ENCODE data around the gene EYA4.

The EYA4 gene

GRCh38 chr6:133348846-133349245 lies 107.7 kb downstream of the EYA4 start:
- no peak overlapping the region for H3K27ac ChIP-seq (ENCODE audit: low read depth, low read length)
- H3K4me3 ChIP-seq (ENCODE audit: low read length), result no peak overlapping the region
- no peaks in the 10 kb centered on the region for H3K4me1 ChIP-seq (ENCODE audit: control insufficient read depth, insufficient read depth, low read length)
- no peak overlapping the region for H3K9ac ChIP-seq (ENCODE audit: low read length)
- H3K27me3 ChIP-seq (ENCODE audit: control insufficient read depth, insufficient read depth, low read length), result no peaks in the 10 kb centered on the region
- H3K36me3 ChIP-seq (ENCODE audit: control insufficient read depth, insufficient read depth, low read length), result no peaks in the 10 kb centered on the region

DNA sequence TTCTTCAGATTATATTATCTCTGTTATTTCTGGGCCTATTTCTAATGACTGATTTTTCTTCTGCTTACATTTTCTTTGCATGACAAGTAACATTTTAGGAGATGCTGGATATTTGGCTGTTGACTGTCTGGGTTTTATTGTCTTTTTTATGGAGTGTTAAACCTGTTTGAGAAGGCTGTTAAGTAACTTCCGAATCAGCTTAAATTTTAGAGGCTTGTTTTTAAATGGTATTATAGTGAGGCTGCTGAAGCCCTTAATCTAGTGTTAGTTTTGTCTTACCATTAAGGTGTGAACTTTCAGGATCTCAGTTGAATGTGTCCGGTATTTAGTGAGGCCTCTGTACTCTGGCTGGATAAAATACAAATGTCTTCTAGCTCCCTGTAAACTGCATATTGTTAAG lies 109.8 kb downstream of the EYA4 start:
- Histone ChIP-seq H3K27me3 (ENCODE audit: control insufficient read depth, insufficient read depth, low read length) (no peaks in the 10 kb centered on the region), H3K27ac (ENCODE audit: low read depth, low read length) (no peak overlapping the region), H3K4me1 (ENCODE audit: control insufficient read depth, insufficient read depth, low read length) (no peaks in the 10 kb centered on the region), H3K9ac (ENCODE audit: low read length) (no peak overlapping the region), H3K36me3 (ENCODE audit: control insufficient read depth, insufficient read depth, low read length) (no peaks in the 10 kb centered on the region), H3K4me3 (ENCODE audit: low read length) (no peak overlapping the region)

GRCh38 chr6:133352046-133352445 lies 110.9 kb downstream of the EYA4 start:
- H3K4me3 ChIP-seq (ENCODE audit: low read length), result no peak overlapping the region
- no peaks in the 10 kb centered on the region for H3K36me3 ChIP-seq (ENCODE audit: control insufficient read depth, insufficient read depth, low read length)
- H3K27ac ChIP-seq (ENCODE audit: low read depth, low read length), result no peak overlapping the region
- no peaks in the 10 kb centered on the region for H3K27me3 ChIP-seq (ENCODE audit: control insufficient read depth, insufficient read depth, low read length)
- H3K9ac ChIP-seq (ENCODE audit: low read length), result no peak overlapping the region
- no peaks in the 10 kb centered on the region for H3K4me1 ChIP-seq (ENCODE audit: control insufficient read depth, insufficient read depth, low read length)

DNA sequence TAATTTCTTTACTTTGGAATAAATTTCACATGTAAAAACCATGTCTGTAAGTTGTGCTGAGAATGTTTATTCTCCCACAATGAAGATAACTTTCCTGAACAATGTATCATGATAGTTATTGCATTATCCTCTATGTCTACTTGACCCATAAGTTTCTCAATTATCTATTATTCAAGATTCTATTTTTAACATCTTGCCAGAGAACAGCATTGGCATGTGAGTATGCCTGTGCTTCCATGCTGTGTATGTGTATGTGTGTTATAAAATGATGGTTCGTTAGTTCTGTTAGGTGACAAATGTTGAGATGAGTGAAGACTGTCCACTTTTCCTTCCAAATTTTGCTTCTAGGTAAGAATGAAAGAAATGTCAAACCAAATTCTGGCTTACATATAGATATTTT lies 111.9 kb downstream of the EYA4 start:
- H3K27me3 ChIP-seq (ENCODE audit: control insufficient read depth, insufficient read depth, low read length), result no peaks in the 10 kb centered on the region
- H3K9ac ChIP-seq (ENCODE audit: low read length), result no peak overlapping the region
- H3K4me3 ChIP-seq (ENCODE audit: low read length), result no peak overlapping the region
- H3K4me1 ChIP-seq (ENCODE audit: control insufficient read depth, insufficient read depth, low read length), result no peaks in the 10 kb centered on the region
- no peaks in the 10 kb centered on the region for H3K36me3 ChIP-seq (ENCODE audit: control insufficient read depth, insufficient read depth, low read length)
- H3K27ac ChIP-seq (ENCODE audit: low read depth, low read length), result no peak overlapping the region

- Histone ChIP-seq H3K27me3 (ENCODE audit: control insufficient read depth, insufficient read depth, low read length) (no peaks in the 10 kb centered on the region), H3K4me1 (ENCODE audit: control insufficient read depth, insufficient read depth, low read length) (no peaks in the 10 kb centered on the region), H3K36me3 (ENCODE audit: control insufficient read depth, insufficient read depth, low read length) (no peaks in the 10 kb centered on the region), H3K9ac (ENCODE audit: low read length) (no peak overlapping the region), H3K27ac (ENCODE audit: low read depth, low read length) (no peak overlapping the region), H3K4me3 (ENCODE audit: low read length) (no peak overlapping the region)
These were observed 114.8 kb downstream of the EYA4 start for GRCh38 chr6:133355922-133356321.

GRCh38 chr6:133358574-133359150 lies 117.5 kb downstream of the EYA4 start:
- Histone ChIP-seq H3K27ac (ENCODE audit: low read depth, low read length) (no peak overlapping the region), H3K9ac (ENCODE audit: low read length) (no peak overlapping the region), H3K4me1 (ENCODE audit: control insufficient read depth, insufficient read depth, low read length) (no peaks in the 10 kb centered on the region), H3K36me3 (ENCODE audit: control insufficient read depth, insufficient read depth, low read length) (no peaks in the 10 kb centered on the region), H3K4me3 (ENCODE audit: low read length) (no peak overlapping the region), H3K27me3 (ENCODE audit: control insufficient read depth, insufficient read depth, low read length) (no peaks in the 10 kb centered on the region)

DNA sequence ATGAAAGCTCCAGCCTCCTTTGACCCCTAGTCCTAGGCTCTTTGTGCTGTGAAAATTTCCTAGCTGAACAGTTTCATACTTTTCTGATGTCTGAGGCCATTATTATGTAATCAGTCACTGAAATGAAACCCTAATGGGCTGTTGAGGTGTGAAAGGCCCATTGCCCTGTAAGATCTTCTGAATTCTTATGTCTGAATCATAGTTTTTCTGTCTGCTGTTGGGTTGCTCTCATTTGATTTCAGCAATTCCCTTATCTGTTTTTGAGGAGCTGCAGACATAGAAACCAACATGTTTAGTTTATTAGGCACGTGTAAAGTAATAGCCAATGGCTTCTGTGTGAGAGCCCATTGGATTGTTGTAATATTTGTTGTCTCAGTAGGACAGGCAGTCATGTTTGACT lies 118.1 kb downstream of the EYA4 start:
- Histone ChIP-seq H3K36me3 (ENCODE audit: control insufficient read depth, insufficient read depth, low read length) (no peaks in the 10 kb centered on the region), H3K9ac (ENCODE audit: low read length) (no peak overlapping the region), H3K27me3 (ENCODE audit: control insufficient read depth, insufficient read depth, low read length) (no peaks in the 10 kb centered on the region), H3K27ac (ENCODE audit: low read depth, low read length) (no peak overlapping the region), H3K4me1 (ENCODE audit: control insufficient read depth, insufficient read depth, low read length) (no peaks in the 10 kb centered on the region), H3K4me3 (ENCODE audit: low read length) (no peak overlapping the region)

DNA sequence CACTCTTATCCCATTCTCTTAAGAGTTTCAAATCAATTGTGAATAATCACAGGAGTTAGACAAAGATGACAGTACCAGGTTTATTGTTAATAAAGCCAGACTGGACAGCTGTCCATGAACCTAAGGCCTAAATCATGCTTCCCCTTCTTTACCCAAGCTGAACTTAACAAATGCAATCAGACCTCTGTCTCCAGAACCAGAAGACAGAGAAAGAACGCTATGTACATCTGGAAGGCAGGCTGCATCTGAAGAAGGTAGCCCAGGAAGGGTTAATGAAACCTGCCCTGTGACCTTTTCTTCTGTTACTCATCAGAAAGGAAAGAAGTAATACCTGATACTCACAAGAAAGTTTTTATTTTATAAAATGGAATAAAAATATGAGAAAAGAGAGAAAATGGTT lies 118.6 kb downstream of the EYA4 start:
- no peak overlapping the region for H3K27ac ChIP-seq (ENCODE audit: low read depth, low read length)
- H3K4me1 ChIP-seq (ENCODE audit: control insufficient read depth, insufficient read depth, low read length), result no peaks in the 10 kb centered on the region
- no peaks in the 10 kb centered on the region for H3K36me3 ChIP-seq (ENCODE audit: control insufficient read depth, insufficient read depth, low read length)
- no peak overlapping the region for H3K4me3 ChIP-seq (ENCODE audit: low read length)
- H3K9ac ChIP-seq (ENCODE audit: low read length), result no peak overlapping the region
- H3K27me3 ChIP-seq (ENCODE audit: control insufficient read depth, insufficient read depth, low read length), result no peaks in the 10 kb centered on the region

GRCh38 chr6:133360194-133360593 lies 119.0 kb downstream of the EYA4 start:
- H3K27ac ChIP-seq (ENCODE audit: low read depth, low read length), result no peak overlapping the region
- H3K4me3 ChIP-seq (ENCODE audit: low read length), result no peak overlapping the region
- H3K36me3 ChIP-seq (ENCODE audit: control insufficient read depth, insufficient read depth, low read length), result no peaks in the 10 kb centered on the region
- no peaks in the 10 kb centered on the region for H3K4me1 ChIP-seq (ENCODE audit: control insufficient read depth, insufficient read depth, low read length)
- H3K9ac ChIP-seq (ENCODE audit: low read length), result no peak overlapping the region
- H3K27me3 ChIP-seq (ENCODE audit: control insufficient read depth, insufficient read depth, low read length), result no peaks in the 10 kb centered on the region

DNA sequence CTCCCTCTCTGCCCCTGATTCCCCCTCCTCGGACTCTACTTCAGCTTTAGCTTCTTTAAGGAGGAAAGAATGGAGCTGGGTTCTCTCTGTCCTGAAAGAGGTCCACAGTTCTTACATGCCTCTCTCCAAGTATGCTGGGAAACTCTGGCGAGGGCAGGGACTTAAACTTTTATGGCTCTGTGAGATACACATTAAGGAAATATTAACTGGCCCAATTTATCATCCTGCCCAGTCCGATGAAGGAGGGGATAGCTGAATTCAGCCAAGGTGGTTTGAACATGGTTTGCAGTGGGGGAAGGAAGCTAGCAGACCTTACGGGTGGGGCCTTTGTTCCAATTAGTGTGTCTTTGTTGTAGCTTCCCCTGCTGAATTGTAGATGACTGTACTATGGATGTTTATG lies 121.7 kb downstream of the EYA4 start:
- no peaks in the 10 kb centered on the region for H3K4me1 ChIP-seq (ENCODE audit: control insufficient read depth, insufficient read depth, low read length)
- H3K4me3 ChIP-seq (ENCODE audit: low read length), result no peak overlapping the region
- no peaks in the 10 kb centered on the region for H3K27me3 ChIP-seq (ENCODE audit: control insufficient read depth, insufficient read depth, low read length)
- no peak overlapping the region for H3K27ac ChIP-seq (ENCODE audit: low read depth, low read length)
- H3K9ac ChIP-seq (ENCODE audit: low read length), result no peak overlapping the region
- no peaks in the 10 kb centered on the region for H3K36me3 ChIP-seq (ENCODE audit: control insufficient read depth, insufficient read depth, low read length)

DNA sequence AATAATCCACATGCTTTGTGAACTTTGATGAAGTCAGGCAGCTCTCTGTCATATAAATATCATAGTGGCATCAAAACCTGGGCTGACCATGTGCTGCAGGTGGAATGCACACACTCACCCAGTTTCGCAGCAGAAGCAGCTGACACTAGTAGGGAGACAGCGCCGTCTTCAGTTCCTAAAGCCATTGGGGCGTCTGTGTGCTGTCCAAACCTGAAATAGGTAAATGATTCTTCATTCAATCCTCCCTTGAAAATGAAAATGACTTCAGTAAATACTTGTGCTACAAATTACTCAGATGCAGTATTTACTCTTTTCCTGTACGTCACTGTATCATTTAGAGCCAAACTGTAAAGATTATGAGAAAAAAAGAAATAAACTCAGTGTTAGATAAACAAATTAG lies 127.5 kb downstream of the EYA4 start:
- Histone ChIP-seq H3K9ac (ENCODE audit: low read length) (no peak overlapping the region), H3K4me1 (ENCODE audit: control insufficient read depth, insufficient read depth, low read length) (no peaks in the 10 kb centered on the region), H3K27ac (ENCODE audit: low read depth, low read length) (no peak overlapping the region), H3K4me3 (ENCODE audit: low read length) (no peak overlapping the region), H3K36me3 (ENCODE audit: control insufficient read depth, insufficient read depth, low read length) (no peaks in the 10 kb centered on the region), H3K27me3 (ENCODE audit: control insufficient read depth, insufficient read depth, low read length) (no peaks in the 10 kb centered on the region)

GRCh38 chr6:133369773-133370272 lies 128.7 kb downstream of the EYA4 start:
- Histone ChIP-seq H3K36me3 (ENCODE audit: control insufficient read depth, insufficient read depth, low read length) (no peaks in the 10 kb centered on the region), H3K27me3 (ENCODE audit: control insufficient read depth, insufficient read depth, low read length) (no peaks in the 10 kb centered on the region), H3K9ac (ENCODE audit: low read length) (no peak overlapping the region), H3K4me3 (ENCODE audit: low read length) (no peak overlapping the region), H3K4me1 (ENCODE audit: control insufficient read depth, insufficient read depth, low read length) (no peaks in the 10 kb centered on the region), H3K27ac (ENCODE audit: low read depth, low read length) (no peak overlapping the region)

DNA sequence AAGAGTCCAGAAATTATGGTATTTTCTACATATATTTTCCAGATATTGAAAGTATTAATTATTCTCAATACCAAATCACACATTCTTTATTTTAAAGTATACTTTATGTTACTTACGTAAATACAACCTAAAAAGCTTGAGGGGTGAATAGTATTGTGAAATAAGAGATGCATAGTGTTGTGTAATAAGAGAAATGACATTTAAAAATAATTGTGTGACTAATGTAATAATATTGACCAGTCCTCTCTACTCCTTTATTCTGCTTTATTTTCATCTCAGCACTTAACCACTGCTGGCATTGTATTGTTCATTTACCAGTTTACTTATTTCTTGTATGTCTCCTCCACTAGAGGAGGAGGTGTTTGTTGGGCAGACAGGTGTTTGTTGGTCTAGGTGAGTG lies 135.6 kb downstream of the EYA4 start:
- Histone ChIP-seq H3K27ac (ENCODE audit: low read depth, low read length) (no peak overlapping the region), H3K4me1 (ENCODE audit: control insufficient read depth, insufficient read depth, low read length) (no peaks in the 10 kb centered on the region), H3K27me3 (ENCODE audit: control insufficient read depth, insufficient read depth, low read length) (no peaks in the 10 kb centered on the region), H3K4me3 (ENCODE audit: low read length) (no peak overlapping the region), H3K36me3 (ENCODE audit: control insufficient read depth, insufficient read depth, low read length) (no peaks in the 10 kb centered on the region), H3K9ac (ENCODE audit: low read length) (no peak overlapping the region)

Measured in rectal smooth muscle tissue (tissue), 1 donor.